Activated CD4-positive, alpha-beta T cell treated with anti-CD3 and anti-CD28 coated beads, Interleukin-2, amount 10 ng/mL, durations not matched to agents 7 days and 5 days (primary cell): Measurements from ENCODE around the gene ZSCAN4. TPM values are rescaled to one million over a fixed set of nuclear protein-coding genes. Genes with fewer than 3 reads are reported as not detected.

Source experiments
- CTCF ChIA-PET: fragments of 350-600 bp; sonication (Branson Sonifier 250); formaldehyde crosslinking; loops from one replicate; lab custom pipeline; 2021; ENCODE audit warnings: antibody characterized with exemption; lab: Charles Lee
- POLR2A ChIA-PET: fragments of 350-600 bp; sonication (Branson Sonifier 250); formaldehyde crosslinking; loops from one replicate; lab custom pipeline; 2021; ENCODE audit warnings: antibody characterized with exemption; lab: Charles Lee
- DNase-seq: peaks from one replicate; pipeline ENCODE4 v3.0.0-alpha.2; 2020
- H3K27ac Mint-ChIP-seq: one replicate; pipeline ENCODE4 v1.8.0; 2021; ENCODE audit warnings: mild to moderate bottlenecking, moderate library complexity, mixed read lengths
- H3K27me3 Mint-ChIP-seq: one replicate; pipeline ENCODE4 v1.8.0; 2021; ENCODE audit warnings: mixed read lengths
- H3K36me3 Mint-ChIP-seq: one replicate; pipeline ENCODE4 v1.8.0; 2021; ENCODE audit warnings: low read depth, mixed read lengths
- H3K4me1 Mint-ChIP-seq: one replicate; pipeline ENCODE4 v1.8.0; 2021; ENCODE audit warnings: mixed read lengths
- H3K4me3 Mint-ChIP-seq: one replicate; pipeline ENCODE4 v1.8.0; 2021; ENCODE audit warnings: mild to moderate bottlenecking, moderate library complexity, mixed read lengths
- H3K9me3 Mint-ChIP-seq: one replicate; pipeline ENCODE4 v1.8.0; 2021; ENCODE audit warnings: mixed read lengths
- total RNA-seq, 2 experiments: library from RNA; stranded (reverse); gene quantifications; one replicate each; pipeline ENCODE4 v1.2.3, GENCODE V29; 2021

Gene ZSCAN4
- total RNA-seq, 2 experiments from 2014 or later: not detected

DNA sequence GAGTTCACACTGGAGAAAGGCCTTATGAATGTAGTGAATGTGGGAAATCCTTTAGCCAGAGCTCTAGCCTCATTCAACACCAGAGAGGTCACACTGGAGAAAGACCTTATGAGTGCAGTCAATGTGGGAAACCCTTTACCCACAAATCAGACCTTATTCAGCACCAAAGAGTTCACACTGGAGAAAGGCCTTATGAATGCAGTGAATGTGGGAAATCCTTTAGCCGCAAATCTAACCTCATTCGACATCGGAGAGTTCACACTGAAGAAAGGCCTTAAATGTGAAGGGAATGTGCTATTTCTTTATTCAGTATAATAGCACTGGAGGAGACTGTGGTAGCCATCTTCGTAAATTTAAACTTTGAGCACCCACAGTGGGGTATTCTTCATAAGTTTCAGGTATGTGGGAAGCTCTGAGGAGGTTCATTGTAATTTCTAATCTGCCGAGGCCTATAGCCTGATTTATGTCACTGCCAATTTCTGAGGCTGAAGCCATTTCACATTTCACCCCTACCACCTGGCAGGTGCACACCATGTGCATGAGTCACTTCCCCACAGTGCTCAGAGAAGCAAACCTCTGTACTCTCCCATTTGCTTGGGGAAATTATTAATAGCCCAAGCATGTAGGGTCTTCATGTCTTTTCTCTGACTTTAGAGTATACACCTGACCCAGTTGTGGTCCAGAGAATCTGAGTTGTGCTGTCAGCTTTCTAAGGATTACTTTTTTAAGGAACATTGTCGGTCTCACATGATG lies 19.5 kb downstream of the ZSCAN4 start:
- ChIA-PET POLR2A (no interaction called here), CTCF (interaction anchor here (0.7 kb wide), 1 partner anchor 924 kb away, joined by 3 read pairs; no protein-coding TSS in a partner anchor)
- H3K27me3 Mint-ChIP-seq: no peaks in the 10 kb centered on the region
- H3K27ac Mint-ChIP-seq: no peak overlapping the region
- no peak overlapping the region for H3K4me3 Mint-ChIP-seq
- no peak for DNase-seq
- peaks cover 77% of the 10 kb centered on the region for H3K9me3 Mint-ChIP-seq
- peaks cover 16% of the 10 kb centered on the region for H3K4me1 Mint-ChIP-seq
- peaks cover 82% of the 10 kb centered on the region for H3K36me3 Mint-ChIP-seq

DNA sequence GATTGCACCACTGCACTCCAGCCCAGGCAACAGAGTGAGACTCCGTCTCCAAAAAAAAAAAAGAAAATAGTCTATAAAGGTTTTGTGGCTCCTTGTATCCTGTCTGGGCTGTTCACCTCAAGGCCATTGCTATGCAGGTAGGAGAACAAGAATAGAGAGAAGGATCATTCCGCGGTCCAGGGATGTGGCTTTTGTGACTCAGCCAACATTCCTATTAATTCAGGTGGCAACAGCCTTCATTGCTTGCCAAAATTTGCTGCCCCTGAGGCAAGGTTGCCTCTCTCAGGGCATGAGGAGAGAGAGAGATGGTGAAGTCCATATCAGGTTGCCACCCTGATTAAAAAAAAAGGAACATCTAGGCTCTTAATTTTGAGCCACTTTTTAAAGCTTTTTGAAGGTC lies 21.0 kb downstream of the ZSCAN4 start:
- no peak overlapping the region for H3K4me3 Mint-ChIP-seq
- CTCF ChIA-PET: interaction anchor here (1.6 kb wide), 1 partner anchor 294 kb away, joined by 3 read pairs; no protein-coding TSS in a partner anchor
- peaks cover 2% of the 10 kb centered on the region for H3K4me1 Mint-ChIP-seq
- no peaks in the 10 kb centered on the region for H3K27me3 Mint-ChIP-seq
- POLR2A ChIA-PET: no interaction called here
- H3K9me3 Mint-ChIP-seq: peaks cover 73% of the 10 kb centered on the region
- H3K27ac Mint-ChIP-seq: no peak overlapping the region
- peaks cover 77% of the 10 kb centered on the region for H3K36me3 Mint-ChIP-seq
- DNase-seq: no peak

DNA sequence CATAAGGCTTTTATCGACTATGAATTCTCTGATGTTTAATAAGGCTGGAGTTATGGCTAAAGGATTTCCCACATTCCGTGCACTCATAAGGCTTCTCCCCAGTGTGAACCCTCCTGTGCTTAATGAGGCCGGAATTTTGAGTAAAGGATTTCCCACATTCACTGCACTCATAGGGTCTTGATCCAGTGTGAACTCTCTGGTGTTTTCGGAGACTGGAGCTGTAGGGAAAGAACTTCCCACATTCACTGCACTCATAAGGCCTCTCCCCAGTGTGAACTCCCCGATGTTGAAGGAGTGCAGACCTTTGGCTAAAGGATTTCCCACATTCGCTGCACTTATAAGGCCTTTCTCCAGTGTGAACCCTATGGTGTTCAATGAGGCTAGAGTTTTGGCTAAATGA lies 32.9 kb downstream of the ZSCAN4 start:
- H3K9me3 Mint-ChIP-seq: peaks cover 72% of the 10 kb centered on the region
- H3K4me3 Mint-ChIP-seq: no peak overlapping the region
- CTCF ChIA-PET: no interaction called here
- no peaks in the 10 kb centered on the region for H3K27me3 Mint-ChIP-seq
- H3K27ac Mint-ChIP-seq: no peak overlapping the region
- DNase-seq: no peak
- H3K4me1 Mint-ChIP-seq: no peaks in the 10 kb centered on the region
- POLR2A ChIA-PET: no interaction called here
- H3K36me3 Mint-ChIP-seq: peaks cover 85% of the 10 kb centered on the region

DNA sequence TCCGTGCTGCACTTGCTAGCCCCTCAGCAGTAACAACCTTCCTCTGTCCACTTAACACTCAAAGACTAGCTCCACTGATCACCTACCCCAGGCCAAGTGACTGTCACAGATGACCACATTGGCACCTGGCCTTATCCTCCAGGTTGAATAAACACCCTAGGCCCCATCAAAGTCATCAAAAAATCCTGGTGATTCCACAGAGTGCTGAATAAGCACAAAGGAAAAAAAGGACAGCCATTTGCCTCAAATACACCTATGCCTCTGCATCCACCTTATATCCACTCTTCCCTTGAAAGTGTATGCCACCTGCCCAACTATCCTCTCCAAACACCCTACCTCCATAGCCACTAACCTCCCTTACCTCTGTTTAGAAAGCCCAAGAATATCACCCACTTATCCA lies 37.6 kb downstream of the ZSCAN4 start:
- no peak overlapping the region for H3K4me3 Mint-ChIP-seq
- H3K27me3 Mint-ChIP-seq: no peaks in the 10 kb centered on the region
- ChIA-PET CTCF (no interaction called here), POLR2A (no interaction called here)
- H3K9me3 Mint-ChIP-seq: peaks cover 54% of the 10 kb centered on the region
- H3K27ac Mint-ChIP-seq: no peak overlapping the region
- H3K4me1 Mint-ChIP-seq: peaks cover 20% of the 10 kb centered on the region
- peaks cover 78% of the 10 kb centered on the region for H3K36me3 Mint-ChIP-seq
- no peak for DNase-seq

DNA sequence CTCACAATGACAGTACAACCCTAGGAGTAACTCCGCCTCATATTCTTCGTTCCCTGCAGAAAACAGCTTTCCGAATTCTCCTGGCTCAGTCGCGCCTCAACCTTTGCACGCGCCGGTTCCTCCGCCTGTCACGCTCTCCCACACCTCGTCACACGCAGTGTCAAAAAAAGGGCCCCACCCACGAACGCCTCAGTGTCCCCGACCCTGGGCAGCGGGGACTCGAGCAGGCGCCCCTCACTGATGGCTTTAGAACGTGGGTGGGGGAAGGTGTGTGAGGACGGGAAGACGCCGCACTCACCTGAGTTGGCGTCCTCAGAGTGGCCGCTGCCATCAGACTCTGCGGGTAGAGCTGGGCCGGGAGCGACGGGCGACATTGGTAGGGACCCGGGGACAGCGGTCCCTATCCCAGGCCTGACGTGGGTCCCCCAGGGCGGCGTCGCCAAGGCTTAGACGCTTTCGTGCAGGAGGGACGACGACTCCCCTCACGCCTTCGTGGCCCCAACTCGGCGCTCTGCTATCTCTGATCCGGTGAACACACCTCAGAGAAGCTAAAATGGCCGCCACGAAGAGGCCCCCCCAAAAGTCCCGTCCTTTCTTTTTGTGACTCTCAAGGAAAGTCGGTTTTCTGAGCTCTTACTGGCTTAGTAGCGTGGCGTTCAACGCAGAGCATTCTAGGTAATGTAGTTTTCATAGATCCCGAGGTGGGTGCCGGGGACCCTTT lies 40.1 kb downstream of the ZSCAN4 start, which contains the start of gene ZNF154:
Gene ZNF154, minus strand, starts transcription at position 564 of the 721 bp plus-strand sequence. Its CDS starts 233 bp downstream, at position 331.
- Mint-ChIP-seq H3K36me3 (peaks cover 54% of the 10 kb centered on the region), H3K27me3 (no peaks in the 10 kb centered on the region), H3K9me3 (peaks cover 46% of the 10 kb centered on the region), H3K27ac (peak within 1 kb of the TSS; percentile 92), H3K4me1 (peaks cover 20% of the 10 kb centered on the region), H3K4me3 (peak within 1 kb of the TSS; percentile 81)
- ChIA-PET POLR2A (interaction anchor here (0.7 kb wide), 1 partner anchor 38 kb away, joined by 4 read pairs; no protein-coding TSS in a partner anchor), CTCF (interaction anchor here (0.6 kb wide), 1 partner anchor 36 kb away, joined by 3 read pairs; no protein-coding TSS in a partner anchor)
- DNase-seq: peak; percentile 68

DNA sequence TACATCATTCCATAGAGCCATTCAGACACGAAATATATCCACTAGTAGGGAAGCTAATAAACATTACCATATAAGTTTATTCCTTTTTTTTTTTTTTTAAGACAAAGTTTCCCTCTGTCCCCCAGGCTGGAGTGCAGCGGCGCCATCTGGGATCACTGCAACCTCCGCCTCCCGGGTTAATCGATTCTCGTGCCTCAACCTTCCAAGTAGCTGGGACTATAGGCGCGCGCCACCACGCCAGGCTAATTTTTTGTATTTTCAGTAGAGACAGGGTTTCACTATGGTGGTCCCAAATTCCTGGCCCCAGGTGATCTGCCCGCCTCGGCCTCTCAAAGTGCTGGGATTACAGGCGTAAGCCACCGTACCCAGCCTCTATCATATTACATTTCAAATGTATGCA lies 40.9 kb downstream of the ZSCAN4 start:
- H3K4me1 Mint-ChIP-seq: peaks cover 20% of the 10 kb centered on the region
- POLR2A ChIA-PET: interaction anchor here (0.7 kb wide), 1 partner anchor 39 kb away, joined by 4 read pairs; no protein-coding TSS in a partner anchor
- peak overlapping the region; percentile 81 for H3K4me3 Mint-ChIP-seq
- peaks cover 48% of the 10 kb centered on the region for H3K36me3 Mint-ChIP-seq
- peak overlapping the region; percentile 92 for H3K27ac Mint-ChIP-seq
- DNase-seq: no peak
- CTCF ChIA-PET: no interaction called here
- peaks cover 45% of the 10 kb centered on the region for H3K9me3 Mint-ChIP-seq
- no peaks in the 10 kb centered on the region for H3K27me3 Mint-ChIP-seq

DNA sequence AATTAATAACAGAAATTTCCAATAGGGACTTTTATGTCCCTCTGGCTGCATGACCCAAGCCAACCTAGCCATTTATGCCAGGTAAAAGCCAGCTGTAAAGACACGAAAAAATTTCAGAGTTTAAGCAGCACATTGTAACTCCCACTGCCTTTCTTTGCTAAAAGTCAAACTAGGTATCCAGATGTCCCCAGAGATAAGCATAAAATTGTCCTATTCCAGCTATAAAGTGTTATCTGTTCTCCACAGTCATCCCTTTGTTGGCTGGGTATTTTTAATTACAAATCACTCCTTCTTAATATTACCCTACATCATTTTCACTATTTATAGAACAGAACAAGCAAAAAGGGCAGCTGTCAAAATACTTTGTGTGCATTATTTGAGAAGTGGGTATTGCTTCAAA lies 43.5 kb downstream of the ZSCAN4 start:
- H3K9me3 Mint-ChIP-seq: peaks cover 43% of the 10 kb centered on the region
- ChIA-PET POLR2A (interaction anchor here (1.0 kb wide), 1 partner anchor 15 kb away, joined by 3 read pairs; no protein-coding TSS in a partner anchor), CTCF (interaction anchor here (0.5 to 1.8 kb wide), 2 partner anchors 11 to 12 kb away, joined by 3 to 4 read pairs; no protein-coding TSS in a partner anchor)
- H3K27ac Mint-ChIP-seq: no peak overlapping the region
- no peaks in the 10 kb centered on the region for H3K27me3 Mint-ChIP-seq
- peaks cover 17% of the 10 kb centered on the region for H3K4me1 Mint-ChIP-seq
- no peak overlapping the region for H3K4me3 Mint-ChIP-seq
- no peak for DNase-seq
- H3K36me3 Mint-ChIP-seq: peaks cover 39% of the 10 kb centered on the region

DNA sequence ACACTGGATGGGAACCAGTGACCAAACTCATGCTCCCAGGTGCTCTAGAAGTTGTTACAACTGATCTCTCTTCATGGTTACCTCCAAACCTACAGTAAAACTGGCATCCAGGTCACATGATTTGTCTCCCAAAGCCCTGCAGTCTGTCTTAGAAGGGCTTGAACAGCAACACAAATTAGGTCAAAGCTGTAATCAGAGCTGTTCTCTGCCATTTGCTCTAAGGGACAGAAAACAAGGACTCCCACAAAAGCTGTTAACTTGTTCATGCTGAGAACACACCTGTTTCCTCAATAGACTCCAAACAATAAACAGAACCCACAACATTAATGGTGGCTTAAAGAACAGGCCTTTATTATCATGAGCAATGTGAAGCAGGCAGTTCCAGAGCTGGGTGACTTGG lies 50.7 kb downstream of the ZSCAN4 start:
- H3K9me3 Mint-ChIP-seq: peaks cover 70% of the 10 kb centered on the region
- H3K27ac Mint-ChIP-seq: peak overlapping the region; percentile 44
- ChIA-PET POLR2A (no interaction called here), CTCF (interaction anchor here (0.6 kb wide), 1 partner anchor 240 kb away, joined by 3 read pairs; no protein-coding TSS in a partner anchor)
- peaks cover 7% of the 10 kb centered on the region for H3K4me1 Mint-ChIP-seq
- no peak overlapping the region for H3K4me3 Mint-ChIP-seq
- H3K36me3 Mint-ChIP-seq: peaks cover 72% of the 10 kb centered on the region
- DNase-seq: no peak
- no peaks in the 10 kb centered on the region for H3K27me3 Mint-ChIP-seq

DNA sequence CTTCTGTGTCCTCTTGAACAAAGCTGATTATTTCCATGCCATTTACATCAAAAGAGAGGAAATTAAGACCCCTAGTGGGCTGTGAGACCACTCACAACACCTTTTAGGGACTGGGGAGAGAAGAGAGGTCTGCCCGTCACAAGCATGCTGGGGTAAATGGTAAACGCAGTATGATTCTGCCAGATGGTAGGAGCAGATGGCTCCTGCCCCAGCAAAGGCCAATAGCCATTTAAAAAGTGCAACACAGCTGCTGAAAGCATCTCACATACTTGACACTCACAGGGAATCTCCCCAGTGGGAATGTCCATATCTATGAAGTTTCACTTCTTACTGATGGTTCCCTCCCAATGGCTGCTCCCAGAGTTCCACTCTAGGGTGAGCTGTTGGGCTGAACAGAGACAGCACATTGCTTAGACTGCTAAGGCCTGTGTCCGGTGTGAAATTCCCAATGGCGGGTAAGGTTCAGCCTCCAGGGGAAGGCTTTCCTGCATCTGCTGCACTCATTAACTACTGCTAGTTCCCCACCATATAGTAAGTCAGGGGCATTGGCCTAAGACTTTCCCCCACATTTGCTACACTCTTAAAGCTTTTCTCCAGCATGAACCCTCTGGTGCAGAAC lies 51.3 kb downstream of the ZSCAN4 start:
- peak overlapping the region; percentile 44 for H3K27ac Mint-ChIP-seq
- ChIA-PET CTCF (no interaction called here), POLR2A (no interaction called here)
- peaks cover 9% of the 10 kb centered on the region for H3K4me1 Mint-ChIP-seq
- no peaks in the 10 kb centered on the region for H3K27me3 Mint-ChIP-seq
- DNase-seq: no peak
- H3K4me3 Mint-ChIP-seq: no peak overlapping the region
- H3K36me3 Mint-ChIP-seq: peaks cover 75% of the 10 kb centered on the region
- peaks cover 68% of the 10 kb centered on the region for H3K9me3 Mint-ChIP-seq

DNA sequence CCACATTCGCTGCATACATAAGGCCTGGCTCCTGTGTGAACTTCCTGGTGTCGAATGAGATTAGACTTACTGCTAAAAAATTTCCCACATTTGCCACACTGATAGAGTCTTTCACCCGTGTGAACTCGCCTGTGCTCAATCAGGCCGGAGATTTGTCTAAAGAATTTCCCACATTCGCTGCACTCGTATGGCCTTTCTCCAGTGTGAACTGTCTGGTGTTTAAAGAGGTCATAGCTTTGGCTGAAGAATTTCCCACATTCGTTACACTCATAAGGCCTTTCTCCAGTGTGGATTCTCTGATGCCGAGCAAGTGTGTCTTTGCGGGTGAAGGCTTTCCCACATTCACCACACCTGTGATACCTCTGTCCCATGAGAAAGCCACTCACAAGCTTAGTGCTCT lies 52.1 kb downstream of the ZSCAN4 start:
- no peak overlapping the region for H3K4me3 Mint-ChIP-seq
- DNase-seq: no peak
- H3K4me1 Mint-ChIP-seq: peaks cover 9% of the 10 kb centered on the region
- H3K27me3 Mint-ChIP-seq: no peaks in the 10 kb centered on the region
- H3K36me3 Mint-ChIP-seq: peaks cover 72% of the 10 kb centered on the region
- ChIA-PET CTCF (no interaction called here), POLR2A (no interaction called here)
- H3K27ac Mint-ChIP-seq: no peak overlapping the region
- H3K9me3 Mint-ChIP-seq: peaks cover 63% of the 10 kb centered on the region
